ENCODE measurements around the gene RASA3.
"Not testable (repeated sequence)": the region's sequence is repeated elsewhere in the genome, so short reads cannot be mapped to it uniquely, and the experiment has no call there.

Gene RASA3

GRCh38 chr13:114142137-114142550 is 9.7 kb upstream of the RASA3 start:
- no peak for DNase-seq (ENCODE audit: low read depth)

- no peak for DNase-seq (ENCODE audit: low read depth)
Observed at GRCh38 chr13:114141261-114141996, 9.0 kb upstream of the RASA3 start.

GRCh38 chr13:114140906-114141250 is 8.5 kb upstream of the RASA3 start:
- no peak for DNase-seq (ENCODE audit: low read depth)

- peak; percentile 32 for DNase-seq (ENCODE audit: low read depth)
Observed at GRCh38 chr13:114140131-114140905, 7.9 kb upstream of the RASA3 start.

GRCh38 chr13:114136576-114136975 is 4.2 kb upstream of the RASA3 start:
- no peak for DNase-seq (ENCODE audit: low read depth)

- DNase-seq (ENCODE audit: low read depth), result no peak
Observed at GRCh38 chr13:114135731-114136171, 3.3 kb upstream of the RASA3 start.

GRCh38 chr13:114134944-114135610 is 2.7 kb upstream of the RASA3 start:
- no peak for DNase-seq (ENCODE audit: low read depth)

GRCh38 chr13:114134111-114134943 is 1.9 kb upstream of the RASA3 start:
- no peak for DNase-seq (ENCODE audit: low read depth)

- not testable (repeated sequence) for DNase-seq (ENCODE audit: low read depth)
Observed at GRCh38 chr13:114133552-114133951, 1.1 kb upstream of the RASA3 start.

GRCh38 chr13:114133126-114133525 is 703 bp upstream of the RASA3 start:
- not testable (repeated sequence) for DNase-seq (ENCODE audit: low read depth)

GRCh38 chr13:114131583-114132418 is 622 bp downstream of the RASA3 start:
- DNase-seq (ENCODE audit: low read depth), result no peak

GRCh38 chr13:114130837-114131582 is 1.4 kb downstream of the RASA3 start:
- DNase-seq (ENCODE audit: low read depth), result no peak

GRCh38 chr13:114130131-114130836 is 2.1 kb downstream of the RASA3 start:
- DNase-seq (ENCODE audit: low read depth), result no peak

- DNase-seq (ENCODE audit: low read depth), result no peak
Observed at GRCh38 chr13:114129649-114130062, 2.8 kb downstream of the RASA3 start.

- peak; percentile 92 for DNase-seq (ENCODE audit: low read depth)
Observed at GRCh38 chr13:114128624-114129522, 3.5 kb downstream of the RASA3 start.

GRCh38 chr13:114128348-114128623 is 4.1 kb downstream of the RASA3 start:
- no peak for DNase-seq (ENCODE audit: low read depth)

- DNase-seq (ENCODE audit: low read depth), result no peak
Observed at GRCh38 chr13:114127473-114128347, 4.7 kb downstream of the RASA3 start.
